Progenitor cell of endocrine pancreas (in vitro differentiated cells): Measurements from ENCODE around the gene BCDIN3D. TPM values are rescaled to one million over a fixed set of nuclear protein-coding genes. Genes with fewer than 3 reads are reported as not detected.

Experiments used
- DNase-seq: peaks from one replicate; pipeline ENCODE4 v3.0.0; 2021; ENCODE audit warnings: low spot score; ENCODE audit not compliant: unreplicated experiment
- H3K27ac Mint-ChIP-seq: 2 replicates; pipeline ENCODE4 v1.8.0; 2021; ENCODE audit warnings: mild to moderate bottlenecking, moderate library complexity, mixed read lengths
- H3K27me3 Mint-ChIP-seq: 2 replicates; pipeline ENCODE4 v1.8.0; 2021; ENCODE audit warnings: mixed read lengths
- H3K36me3 Mint-ChIP-seq: 2 replicates; pipeline ENCODE4 v1.8.0; 2022; ENCODE audit warnings: mixed read lengths; ENCODE audit not compliant: insufficient read depth
- H3K4me1 Mint-ChIP-seq: 2 replicates; pipeline ENCODE4 v1.8.0; 2021; ENCODE audit warnings: low read depth, mixed read lengths
- H3K4me3 Mint-ChIP-seq: 2 replicates; pipeline ENCODE4 v1.8.0; 2021; ENCODE audit warnings: low read depth, mild to moderate bottlenecking, moderate library complexity, mixed read lengths
- H3K9me3 Mint-ChIP-seq: 2 replicates; pipeline ENCODE4 v1.8.0; 2021; ENCODE audit warnings: low read depth, mixed read lengths
- CTCF ChIP-seq: fragments of 200-600 bp; sonication (generic); IDR thresholded peaks from one replicate; pipeline ENCODE4 v1.5.0; 2021; ENCODE audit warnings: antibody characterized with exemption, mild to moderate bottlenecking; ENCODE audit not compliant: unreplicated experiment
- total RNA-seq: library from RNA; stranded (reverse); gene quantifications from 2 replicates; pipeline ENCODE4 v1.2.1, GENCODE V29; 2021

BCDIN3D gene
- total RNA-seq, 1 donor from 2014 or later = 7.3 TPM

GRCh38 chr12:49885663-49886461, 43.0 kb upstream of the BCDIN3D start:
- Mint-ChIP-seq H3K4me1 (peaks cover 21% of the 10 kb centered on the region), H3K27ac (no peak overlapping the region), H3K27me3 (peaks cover 34% of the 10 kb centered on the region), H3K4me3 (no peak overlapping the region), H3K36me3 (no peaks in the 10 kb centered on the region), H3K9me3 (no peaks in the 10 kb centered on the region)
- no peak for DNase-seq
- TF ChIP-seq CTCF = no peak

- Mint-ChIP-seq H3K4me3 (no peak overlapping the region), H3K9me3 (peaks cover 2% of the 10 kb centered on the region), H3K4me1 (peaks cover 21% of the 10 kb centered on the region), H3K27me3 (peaks cover 31% of the 10 kb centered on the region), H3K36me3 (no peaks in the 10 kb centered on the region), H3K27ac (no peak overlapping the region)
- no peak for TF ChIP-seq CTCF
- DNase-seq = no peak
Observed at GRCh38 chr12:49885118-49885517, 42.2 kb upstream of the BCDIN3D start.

GRCh38 chr12:49882851-49883464, 40.1 kb upstream of the BCDIN3D start:
- Mint-ChIP-seq H3K27me3 (peaks cover 31% of the 10 kb centered on the region), H3K36me3 (no peaks in the 10 kb centered on the region), H3K27ac (no peak overlapping the region), H3K4me1 (peaks cover 21% of the 10 kb centered on the region), H3K4me3 (no peak overlapping the region), H3K9me3 (peaks cover 19% of the 10 kb centered on the region)
- TF ChIP-seq CTCF = peak; percentile 30
- DNase-seq = no peak

- H3K4me1 Mint-ChIP-seq = peaks cover 21% of the 10 kb centered on the region
- peaks cover 22% of the 10 kb centered on the region for H3K9me3 Mint-ChIP-seq
- no peak overlapping the region for H3K4me3 Mint-ChIP-seq
- no peak for TF ChIP-seq CTCF
- no peak for DNase-seq
- no peak overlapping the region for H3K27ac Mint-ChIP-seq
- H3K27me3 Mint-ChIP-seq = peaks cover 31% of the 10 kb centered on the region
- no peaks in the 10 kb centered on the region for H3K36me3 Mint-ChIP-seq
Observed at GRCh38 chr12:49882248-49882850, 39.4 kb upstream of the BCDIN3D start.

- no peak overlapping the region for H3K27ac Mint-ChIP-seq
- TF ChIP-seq CTCF = no peak
- no peak overlapping the region for H3K4me3 Mint-ChIP-seq
- peaks cover 15% of the 10 kb centered on the region for H3K4me1 Mint-ChIP-seq
- peaks cover 22% of the 10 kb centered on the region for H3K9me3 Mint-ChIP-seq
- H3K36me3 Mint-ChIP-seq = no peaks in the 10 kb centered on the region
- DNase-seq = no peak
- peaks cover 25% of the 10 kb centered on the region for H3K27me3 Mint-ChIP-seq
Observed at GRCh38 chr12:49881415-49882247, 38.7 kb upstream of the BCDIN3D start.
